ENCODE results near the gene KCNS1. TPM values are rescaled to one million over a fixed set of nuclear protein-coding genes. Genes with fewer than 3 reads are reported as not detected.

Gene KCNS1
- total RNA-seq, 1 experiment from 2014 or later: 0.98 TPM

- Histone ChIP-seq H3K4me2 (ENCODE audit: insufficient read depth, insufficient read length, low read length) (no peak overlapping the region), H4K5ac (ENCODE audit: insufficient read length, low read depth, low read length) (no peak overlapping the region), H4K8ac (replicated peaks; ENCODE audit: insufficient read length, low read depth, low read length) (no peak overlapping the region), H3K4ac (ENCODE audit: low read depth, low read length) (no peak overlapping the region), H2BK20ac (ENCODE audit: low read depth, low read length, poor library complexity, severe bottlenecking) (no peak overlapping the region), H3K23me2 (ENCODE audit: insufficient read length, low read depth, low read length, poor library complexity, severe bottlenecking) (no peaks in the 10 kb centered on the region), H4K91ac (ENCODE audit: insufficient read length, low read depth, low read length) (no peak overlapping the region), H3K4me1 (ENCODE audit: insufficient read depth, low read length) (no peaks in the 10 kb centered on the region), H3K18ac (ENCODE audit: insufficient read length, low read depth, low read length) (no peak overlapping the region), H3K9ac (ENCODE audit: extremely low read depth, insufficient read length, low read length) (no peak overlapping the region), H2AFZ (ENCODE audit: low read length) (no peak overlapping the region), H2BK120ac (ENCODE audit: low read depth, low read length, poor library complexity, severe bottlenecking) (no peak overlapping the region), H3K27me3 (ENCODE audit: insufficient read depth, low read length) (no peaks in the 10 kb centered on the region), H3K14ac (ENCODE audit: insufficient read depth, low read length) (no peak overlapping the region), H2BK15ac (ENCODE audit: low read depth, low read length) (no peak overlapping the region), H4K20me1 (ENCODE audit: control insufficient read depth, insufficient read depth, insufficient read length) (no peaks in the 10 kb centered on the region), H3K79me1 (ENCODE audit: insufficient read depth, low read depth, low read length, poor library complexity, severe bottlenecking) (no peaks in the 10 kb centered on the region), H2BK5ac (ENCODE audit: insufficient read length, low read length) (no peak overlapping the region), H3K23ac (ENCODE audit: insufficient read length, low read depth, low read length) (no peak overlapping the region), H3T11ph (ENCODE audit: low read length) (no peak overlapping the region), H2AK5ac (ENCODE audit: insufficient read length, low read length) (no peak overlapping the region), H3K9me3 (ENCODE audit: control insufficient read depth, low read depth, low read length) (no peaks in the 10 kb centered on the region), H3K27ac (ENCODE audit: insufficient read length, low read depth, low read length) (no peak overlapping the region), H3K79me2 (ENCODE audit: insufficient read depth, low read length) (no peaks in the 10 kb centered on the region; the same call in 1 of the 2 replicates), H2BK12ac (ENCODE audit: insufficient read length, low read depth, low read length) (no peak overlapping the region), H3K56ac (ENCODE audit: insufficient read length, low read depth, low read length) (no peak overlapping the region)
- WGBS (ENCODE audit: extremely low coverage, insufficient read length, low lambda C conversion rate): no CpG with 5 or more reads among the region's 3 CpGs
- Mint-ChIP-seq H3K4me3 (no peak overlapping the region), H3K9me3 (no peaks in the 10 kb centered on the region), H3K27ac (no peak overlapping the region), H3K4me1 (peaks cover 7 to 9% of the 10 kb centered on the region in 2 experiments), H3K27me3 (ENCODE audit: low read depth) (no peaks in the 10 kb centered on the region), H3K36me3 (ENCODE audit: insufficient read depth in 1 of 3, low read depth in 3 of 3) (no peaks in the 10 kb centered on the region)
- TF ChIP-seq CTCF (conservative IDR thresholded peaks at IDR 0.05): no peak
- no peak for DNase-seq
Measured at GRCh38 chr20:45090481-45090880, 10.4 kb downstream of the KCNS1 start.
